SK-N-SH (cell line): ENCODE measurements around the gene VDAC1. TPM values are rescaled to one million over a fixed set of nuclear protein-coding genes. Genes with fewer than 3 reads are reported as not detected.

Experiments used
- CTCF ChIA-PET: fragments of 300-600, 350-600 bp; formaldehyde crosslinking; extraction: SDS; loops from one replicate; lab custom pipeline; 2021; lab: Yijun Ruan, JAX
- POLR2A ChIA-PET: fragments of 350-600 bp; sonication (Branson Sonifier 250); formaldehyde crosslinking; extraction: SDS; loops from one replicate; lab custom pipeline; 2020; ENCODE audit warnings: antibody characterized with exemption, inconsistent platforms; lab: Yijun Ruan, JAX
- DNase-seq: peaks from one replicate; pipeline ENCODE4 v3.0.0; 2012
- H2AFZ ChIP-seq: fragments of 200-600 bp; sonication (generic); 2 replicates; pipeline ENCODE4 v1.8.1; 2016; ENCODE audit warnings: antibody characterized with exemption, mild to moderate bottlenecking, low read depth
- H3F3A ChIP-seq: fragments of 200-600 bp; sonication (generic); replicated peaks from 2 replicates; pipeline ENCODE3; 2016; ENCODE audit warnings: antibody characterized with exemption, mild to moderate bottlenecking; ENCODE audit not compliant: insufficient read depth
- H3K27ac ChIP-seq, 2 experiments: fragments of 200-500 bp in 1 of 2; fragments of 200-600 bp in 1 of 2; sonication (Bioruptor generic) in 1 of 2; sonication (generic), shearing (Covaris generic) in 1 of 2; 2 replicates each; pipeline versions ENCODE4 v1.5.1 to v1.6.1; 2014 to 2016; ENCODE audit warnings: low read depth in 2 of 2, inconsistent platforms in 1 of 2, low read length in 1 of 2, mild to moderate bottlenecking in 1 of 2, mixed read lengths in 1 of 2
- H3K27me3 ChIP-seq: fragments of 200-600 bp; sonication (generic), shearing (Covaris generic); 2 replicates; pipeline ENCODE4 v1.6.1; 2016; ENCODE audit warnings: mixed run types; ENCODE audit not compliant: insufficient read depth
- H3K36me3 ChIP-seq, 2 experiments: fragments of 200-500 bp in 1 of 2; fragments of 200-600 bp in 1 of 2; sonication (Bioruptor generic) in 1 of 2; sonication (generic) in 1 of 2; replicated peaks in 1 of 2; 2 replicates each; pipeline versions ENCODE3 to v1.5.1; 2014 to 2016; ENCODE audit warnings: low read length in 1 of 2, mild to moderate bottlenecking in 1 of 2; ENCODE audit not compliant: insufficient read depth in 2 of 2, control insufficient read depth in 1 of 2
- H3K4me1 ChIP-seq, 2 experiments: fragments of 200-500 bp in 1 of 2; fragments of 200-600 bp in 1 of 2; sonication (Bioruptor generic) in 1 of 2; sonication (generic), shearing (Covaris generic) in 1 of 2; 2 replicates each; pipeline versions ENCODE4 v1.5.1 to v1.6.1; 2014 to 2016; ENCODE audit warnings: low read depth in 1 of 2, low read length in 1 of 2, mixed run types in 1 of 2; ENCODE audit not compliant: insufficient read depth in 2 of 2, control insufficient read depth in 1 of 2
- H3K4me2 ChIP-seq: fragments of 200-600 bp; sonication (generic), shearing (Covaris generic); 2 replicates; pipeline ENCODE4 v1.6.1; 2017; ENCODE audit warnings: mixed run types
- H3K4me3 ChIP-seq, 2 experiments: fragments of 200-500 bp in 1 of 2; fragments of 200-600 bp in 1 of 2; sonication (Bioruptor generic) in 1 of 2; sonication (generic), shearing (Covaris generic) in 1 of 2; 2 replicates each; pipeline versions ENCODE4 v1.5.1 to v1.8.1; 2014 to 2016; ENCODE audit warnings: low read depth in 2 of 2, inconsistent platforms in 1 of 2, low read length in 1 of 2, mild to moderate bottlenecking in 1 of 2, mixed read lengths in 1 of 2, moderate library complexity in 1 of 2
- H3K79me2 ChIP-seq: fragments of 200-600 bp; sonication (generic); 2 replicates; pipeline ENCODE4 v1.8.1; 2017; ENCODE audit warnings: mild to moderate bottlenecking; ENCODE audit not compliant: insufficient read depth
- H3K9ac ChIP-seq: fragments of 200-600 bp; sonication (generic); 2 replicates; pipeline ENCODE4 v1.6.1; 2017; ENCODE audit warnings: mixed run types
- H3K9me2 ChIP-seq: fragments of 200-600 bp; sonication (generic); 2 replicates; pipeline ENCODE4 v1.6.1; 2017; ENCODE audit warnings: mixed run types
- H3K9me3 ChIP-seq: fragments of 200-600 bp; sonication (generic); 2 replicates; pipeline ENCODE4 v1.6.1; 2017; ENCODE audit warnings: mixed run types, mild to moderate bottlenecking, moderate library complexity
- H4K20me1 ChIP-seq: fragments of 200-600 bp; sonication (generic); 2 replicates; pipeline ENCODE4 v1.6.1; 2017; ENCODE audit warnings: mild to moderate bottlenecking, mixed run types; ENCODE audit not compliant: insufficient read depth
- CHD2 ChIP-seq: fragments of 150-350 bp; IDR thresholded peaks from 2 replicates; pipeline ENCODE4 v1.6.1; 2018; ENCODE audit warnings: low read length; ENCODE audit not compliant: partially characterized antibody
- CTCF ChIP-seq: fragments of 200-600 bp; sonication (generic); IDR thresholded peaks from 2 replicates; pipeline ENCODE4 v1.6.1; 2017; ENCODE audit warnings: antibody characterized with exemption, mild to moderate bottlenecking, moderate library complexity
- EZH2phosphoT487 ChIP-seq: fragments of 200-600 bp; sonication (generic); IDR thresholded peaks from 2 replicates; pipeline ENCODE4 v1.6.1; 2017; ENCODE audit warnings: low read depth, mixed run types, mild to moderate bottlenecking, antibody characterized with exemption, moderate library complexity, borderline replicate concordance
- FOXJ3 ChIP-seq: sonication (generic); formaldehyde crosslinking; IDR thresholded peaks from 2 replicates; pipeline ENCODE4 v1.5.1; 2020; ENCODE audit warnings: mild to moderate bottlenecking, missing genetic modification reagents
- FOXM1 ChIP-seq: IDR thresholded peaks from 2 replicates; pipeline ENCODE4 v1.4.0; 2012; ENCODE audit warnings: low read depth, mild to moderate bottlenecking
- GABPA ChIP-seq: IDR thresholded peaks from 2 replicates; pipeline ENCODE4 v1.4.0; 2012; ENCODE audit warnings: low read depth, mild to moderate bottlenecking
- IRF3 ChIP-seq: fragments of 150-350 bp; IDR thresholded peaks from 2 replicates; pipeline ENCODE4 v1.6.1; 2016; ENCODE audit warnings: mild to moderate bottlenecking, low read depth, low read length
- MEF2A ChIP-seq: IDR thresholded peaks from 2 replicates; pipeline ENCODE4 v1.4.0; 2012; ENCODE audit warnings: low read depth, borderline replicate concordance
- NFIC ChIP-seq: IDR thresholded peaks from 2 replicates; pipeline ENCODE4 v1.4.0; 2012; ENCODE audit warnings: borderline replicate concordance
- PBX3 ChIP-seq: IDR thresholded peaks from 2 replicates; pipeline ENCODE4; 2012
- POLR2AphosphoS5 ChIP-seq: IDR thresholded peaks from 2 replicates; pipeline ENCODE4 v1.6.1; 2012; ENCODE audit warnings: low read depth, low read length
- RCOR1 ChIP-seq: fragments of 150-350 bp; IDR thresholded peaks from 2 replicates; pipeline ENCODE4 v1.6.1; 2017; ENCODE audit warnings: antibody characterized with exemption, low read length
- REST ChIP-seq: IDR thresholded peaks from 2 replicates; pipeline ENCODE4 v1.6.1; 2012; ENCODE audit warnings: mild to moderate bottlenecking, low read depth, low read length, moderate library complexity
- RFX5 ChIP-seq: IDR thresholded peaks from 2 replicates; pipeline ENCODE4 v1.6.1; 2012; ENCODE audit warnings: mild to moderate bottlenecking, improper control_type of control experiment, low read length
- SIN3A ChIP-seq: IDR thresholded peaks from 2 replicates; pipeline ENCODE4 v1.6.1; 2012; ENCODE audit warnings: low read depth, mild to moderate bottlenecking, low read length, moderate library complexity, borderline replicate concordance
- SMC3 ChIP-seq: IDR thresholded peaks from 2 replicates; pipeline ENCODE4 v1.6.1; 2012; ENCODE audit warnings: low read depth, low read length, improper control_type of control experiment
- TEAD4 ChIP-seq: IDR thresholded peaks from 2 replicates; pipeline ENCODE4 v1.4.0; 2012; ENCODE audit warnings: mild to moderate bottlenecking, borderline replicate concordance; ENCODE audit not compliant: insufficient read depth
- USF1 ChIP-seq: IDR thresholded peaks from 2 replicates; pipeline ENCODE4 v1.4.0; 2012; ENCODE audit warnings: low read depth, borderline replicate concordance
- USF2 ChIP-seq: fragments of 150-350 bp; IDR thresholded peaks from 2 replicates; pipeline ENCODE4 v1.6.1; 2017; ENCODE audit warnings: antibody characterized with exemption, low read length, low read depth, borderline replicate concordance
- YY1 ChIP-seq: IDR thresholded peaks from 2 replicates; pipeline ENCODE4 v1.4.0; 2012; ENCODE audit warnings: low read depth, mild to moderate bottlenecking
- WGBS: methylation state at CpG from one replicate; pipeline ENCODE4 v1.1.6; 2017; ENCODE audit warnings: low lambda C conversion rate; 5-methylcytosine and 5-hydroxymethylcytosine counted together
- polyA plus RNA-seq, 3 experiments: library from polyadenylated mRNA; depleted of rRNA; stranded (reverse); fragments of >200 nt; gene quantifications; 2 replicates each; pipeline ENCODE4 v1.2.3, GENCODE V29; 2012

Gene VDAC1
- polyA plus RNA-seq, 1 of the 3 experiments (the other 2 are of a cell fraction) = 166 TPM

GRCh38 chr5:133978943-133979342 is 25.8 kb downstream of the VDAC1 start:
- Histone ChIP-seq H3K9ac (no peak overlapping the region), H3K4me1 (peaks cover 0 to 18% of the 10 kb centered on the region in 2 experiments; a peak in 1 of 4 replicates), H2AFZ (no peak overlapping the region), H3K36me3 (peaks cover 37 to 68% of the 10 kb centered on the region in 2 experiments), H4K20me1 (0 out of 2 replicates have a peak, but pooled peaks cover 5% of the 10 kb centered on the region), H3K27ac (peak overlapping the region in 1 of 2 experiments; percentile 88; a peak in 2 of 4 replicates), H3K9me3 (no peaks in the 10 kb centered on the region), H3K79me2 (peaks cover 65% of the 10 kb centered on the region), H3F3A (peaks cover 29% of the 10 kb centered on the region), H3K4me2 (no peak overlapping the region), H3K27me3 (no peaks in the 10 kb centered on the region), H3K9me2 (no peaks in the 10 kb centered on the region), H3K4me3 (no peak overlapping the region)
- ChIA-PET POLR2A (interaction anchor here (0.6 kb wide), 1 partner anchor 47 kb away, joined by 3 read pairs; no protein-coding TSS in a partner anchor), CTCF (interaction anchor here (0.9 to 6.0 kb wide), 8 partner anchors 9 to 881 kb away, joined by 3 to 62 read pairs (median 10); partner anchors contain the start of gene C5orf15)
- DNase-seq = no peak
- no peak for TF ChIP-seq CHD2
- TF ChIP-seq NFIC = no peak
- no peak for TF ChIP-seq FOXM1
- no peak for TF ChIP-seq USF2
- no peak for TF ChIP-seq POLR2AphosphoS5
- TF ChIP-seq FOXJ3 (CRISPR knock-in tag) = no peak
- no peak for TF ChIP-seq YY1
- TF ChIP-seq RCOR1 = no peak
- no peak for TF ChIP-seq SMC3
- TF ChIP-seq REST = no peak
- TF ChIP-seq GABPA = no peak
- no peak for TF ChIP-seq MEF2A
- TF ChIP-seq PBX3 = no peak
- TF ChIP-seq RFX5 = no peak
- no peak for TF ChIP-seq TEAD4
- no peak for TF ChIP-seq SIN3A
- TF ChIP-seq IRF3 = no peak
- TF ChIP-seq EZH2phosphoT487 = no peak
- TF ChIP-seq CTCF = no peak
- no peak for TF ChIP-seq USF1
- 76% methylated on average over 3 of the region's 3 CpGs for WGBS
